SK-N-SH (cell line): ENCODE results near the gene ZNF521. TPM values are rescaled to one million over a fixed set of nuclear protein-coding genes. Genes with fewer than 3 reads are reported as not detected.

Experiments used
- CTCF ChIA-PET: fragments of 300-600, 350-600 bp; formaldehyde crosslinking; extraction: SDS; loops from one replicate; lab custom pipeline; 2021; lab: Yijun Ruan, JAX
- POLR2A ChIA-PET: fragments of 350-600 bp; sonication (Branson Sonifier 250); formaldehyde crosslinking; extraction: SDS; loops from one replicate; lab custom pipeline; 2020; ENCODE audit warnings: antibody characterized with exemption, inconsistent platforms; lab: Yijun Ruan, JAX
- DNase-seq: peaks from one replicate; pipeline ENCODE4 v3.0.0; 2012
- H2AFZ ChIP-seq: fragments of 200-600 bp; sonication (generic); 2 replicates; pipeline ENCODE4 v1.8.1; 2016; ENCODE audit warnings: antibody characterized with exemption, mild to moderate bottlenecking, low read depth
- H3F3A ChIP-seq: fragments of 200-600 bp; sonication (generic); replicated peaks from 2 replicates; pipeline ENCODE3; 2016; ENCODE audit warnings: antibody characterized with exemption, mild to moderate bottlenecking; ENCODE audit not compliant: insufficient read depth
- H3K27ac ChIP-seq, 2 experiments: fragments of 200-500 bp in 1 of 2; fragments of 200-600 bp in 1 of 2; sonication (Bioruptor generic) in 1 of 2; sonication (generic), shearing (Covaris generic) in 1 of 2; 2 replicates each; pipeline versions ENCODE4 v1.5.1 to v1.6.1; 2014 to 2016; ENCODE audit warnings: low read depth in 2 of 2, inconsistent platforms in 1 of 2, low read length in 1 of 2, mild to moderate bottlenecking in 1 of 2, mixed read lengths in 1 of 2
- H3K27me3 ChIP-seq: fragments of 200-600 bp; sonication (generic), shearing (Covaris generic); 2 replicates; pipeline ENCODE4 v1.6.1; 2016; ENCODE audit warnings: mixed run types; ENCODE audit not compliant: insufficient read depth
- H3K36me3 ChIP-seq, 2 experiments: fragments of 200-500 bp in 1 of 2; fragments of 200-600 bp in 1 of 2; sonication (Bioruptor generic) in 1 of 2; sonication (generic) in 1 of 2; replicated peaks in 1 of 2; 2 replicates each; pipeline versions ENCODE3 to v1.5.1; 2014 to 2016; ENCODE audit warnings: low read length in 1 of 2, mild to moderate bottlenecking in 1 of 2; ENCODE audit not compliant: insufficient read depth in 2 of 2, control insufficient read depth in 1 of 2
- H3K4me1 ChIP-seq, 2 experiments: fragments of 200-500 bp in 1 of 2; fragments of 200-600 bp in 1 of 2; sonication (Bioruptor generic) in 1 of 2; sonication (generic), shearing (Covaris generic) in 1 of 2; 2 replicates each; pipeline versions ENCODE4 v1.5.1 to v1.6.1; 2014 to 2016; ENCODE audit warnings: low read depth in 1 of 2, low read length in 1 of 2, mixed run types in 1 of 2; ENCODE audit not compliant: insufficient read depth in 2 of 2, control insufficient read depth in 1 of 2
- H3K4me2 ChIP-seq: fragments of 200-600 bp; sonication (generic), shearing (Covaris generic); 2 replicates; pipeline ENCODE4 v1.6.1; 2017; ENCODE audit warnings: mixed run types
- H3K4me3 ChIP-seq, 2 experiments: fragments of 200-500 bp in 1 of 2; fragments of 200-600 bp in 1 of 2; sonication (Bioruptor generic) in 1 of 2; sonication (generic), shearing (Covaris generic) in 1 of 2; 2 replicates each; pipeline versions ENCODE4 v1.5.1 to v1.8.1; 2014 to 2016; ENCODE audit warnings: low read depth in 2 of 2, inconsistent platforms in 1 of 2, low read length in 1 of 2, mild to moderate bottlenecking in 1 of 2, mixed read lengths in 1 of 2, moderate library complexity in 1 of 2
- H3K79me2 ChIP-seq: fragments of 200-600 bp; sonication (generic); 2 replicates; pipeline ENCODE4 v1.8.1; 2017; ENCODE audit warnings: mild to moderate bottlenecking; ENCODE audit not compliant: insufficient read depth
- H3K9ac ChIP-seq: fragments of 200-600 bp; sonication (generic); 2 replicates; pipeline ENCODE4 v1.6.1; 2017; ENCODE audit warnings: mixed run types
- H3K9me2 ChIP-seq: fragments of 200-600 bp; sonication (generic); 2 replicates; pipeline ENCODE4 v1.6.1; 2017; ENCODE audit warnings: mixed run types
- H3K9me3 ChIP-seq: fragments of 200-600 bp; sonication (generic); 2 replicates; pipeline ENCODE4 v1.6.1; 2017; ENCODE audit warnings: mixed run types, mild to moderate bottlenecking, moderate library complexity
- H4K20me1 ChIP-seq: fragments of 200-600 bp; sonication (generic); 2 replicates; pipeline ENCODE4 v1.6.1; 2017; ENCODE audit warnings: mild to moderate bottlenecking, mixed run types; ENCODE audit not compliant: insufficient read depth
- CHD2 ChIP-seq: fragments of 150-350 bp; IDR thresholded peaks from 2 replicates; pipeline ENCODE4 v1.6.1; 2018; ENCODE audit warnings: low read length; ENCODE audit not compliant: partially characterized antibody
- ELF1 ChIP-seq: IDR thresholded peaks from 2 replicates; pipeline ENCODE4 v1.4.0; 2012
- EP300 ChIP-seq, 2 experiments: IDR thresholded peaks; 2 replicates each; pipeline versions ENCODE4 v1.4.0 to v1.6.1; 2012; ENCODE audit warnings: borderline replicate concordance in 1 of 2, low read depth in 1 of 2, low read length in 1 of 2
- EZH2phosphoT487 ChIP-seq: fragments of 200-600 bp; sonication (generic); IDR thresholded peaks from 2 replicates; pipeline ENCODE4 v1.6.1; 2017; ENCODE audit warnings: low read depth, mixed run types, mild to moderate bottlenecking, antibody characterized with exemption, moderate library complexity, borderline replicate concordance
- FOSL2 ChIP-seq: IDR thresholded peaks from 2 replicates; pipeline ENCODE4 v1.4.0; 2012; ENCODE audit warnings: low read depth, mild to moderate bottlenecking, moderate library complexity, borderline replicate concordance
- FOXM1 ChIP-seq: IDR thresholded peaks from 2 replicates; pipeline ENCODE4 v1.4.0; 2012; ENCODE audit warnings: low read depth, mild to moderate bottlenecking
- GABPA ChIP-seq: IDR thresholded peaks from 2 replicates; pipeline ENCODE4 v1.4.0; 2012; ENCODE audit warnings: low read depth, mild to moderate bottlenecking
- POLR2AphosphoS5 ChIP-seq: IDR thresholded peaks from 2 replicates; pipeline ENCODE4 v1.6.1; 2012; ENCODE audit warnings: low read depth, low read length
- RAD21 ChIP-seq: IDR thresholded peaks from 2 replicates; pipeline ENCODE4 v1.6.1; 2012; ENCODE audit warnings: mild to moderate bottlenecking, low read length
- SIN3A ChIP-seq: IDR thresholded peaks from 2 replicates; pipeline ENCODE4 v1.6.1; 2012; ENCODE audit warnings: low read depth, mild to moderate bottlenecking, low read length, moderate library complexity, borderline replicate concordance
- SMC3 ChIP-seq: IDR thresholded peaks from 2 replicates; pipeline ENCODE4 v1.6.1; 2012; ENCODE audit warnings: low read depth, low read length, improper control_type of control experiment
- TAF1 ChIP-seq: IDR thresholded peaks from 2 replicates; pipeline ENCODE4 v1.6.1; 2012; ENCODE audit warnings: low read depth, mild to moderate bottlenecking, low read length, moderate library complexity, borderline replicate concordance
- WGBS: methylation state at CpG from one replicate; pipeline ENCODE4 v1.1.6; 2017; ENCODE audit warnings: low lambda C conversion rate; 5-methylcytosine and 5-hydroxymethylcytosine counted together
- polyA plus RNA-seq, 3 experiments: library from polyadenylated mRNA; depleted of rRNA; stranded (reverse); fragments of >200 nt; gene quantifications; 2 replicates each; pipeline ENCODE4 v1.2.3, GENCODE V29; 2012
- TF ChIP-seq, protein P1 (sequence below): fragments of 150-350 bp; IDR thresholded peaks from 2 replicates; pipeline ENCODE4 v1.6.1; 2016; ENCODE audit warnings: mild to moderate bottlenecking, low read depth, low read length
- TF ChIP-seq, protein P2 (sequence below): fragments of 200-600 bp; sonication (generic); IDR thresholded peaks from 2 replicates; pipeline ENCODE4 v1.6.1; 2017; ENCODE audit warnings: antibody characterized with exemption, mild to moderate bottlenecking, moderate library complexity
- TF ChIP-seq, protein P3 (sequence below): IDR thresholded peaks from 2 replicates; pipeline ENCODE4 v1.6.1; 2012; ENCODE audit warnings: mild to moderate bottlenecking, low read depth, low read length, moderate library complexity
- TF ChIP-seq, protein P4 (sequence below): fragments of 150-350 bp; IDR thresholded peaks from 2 replicates; pipeline ENCODE4 v1.6.1; 2017; ENCODE audit warnings: antibody characterized with exemption, low read length, low read depth, borderline replicate concordance

Gene ZNF521
- polyA plus RNA-seq, 1 of the 3 experiments (the other 2 are of a cell fraction): 14.1 TPM

DNA sequence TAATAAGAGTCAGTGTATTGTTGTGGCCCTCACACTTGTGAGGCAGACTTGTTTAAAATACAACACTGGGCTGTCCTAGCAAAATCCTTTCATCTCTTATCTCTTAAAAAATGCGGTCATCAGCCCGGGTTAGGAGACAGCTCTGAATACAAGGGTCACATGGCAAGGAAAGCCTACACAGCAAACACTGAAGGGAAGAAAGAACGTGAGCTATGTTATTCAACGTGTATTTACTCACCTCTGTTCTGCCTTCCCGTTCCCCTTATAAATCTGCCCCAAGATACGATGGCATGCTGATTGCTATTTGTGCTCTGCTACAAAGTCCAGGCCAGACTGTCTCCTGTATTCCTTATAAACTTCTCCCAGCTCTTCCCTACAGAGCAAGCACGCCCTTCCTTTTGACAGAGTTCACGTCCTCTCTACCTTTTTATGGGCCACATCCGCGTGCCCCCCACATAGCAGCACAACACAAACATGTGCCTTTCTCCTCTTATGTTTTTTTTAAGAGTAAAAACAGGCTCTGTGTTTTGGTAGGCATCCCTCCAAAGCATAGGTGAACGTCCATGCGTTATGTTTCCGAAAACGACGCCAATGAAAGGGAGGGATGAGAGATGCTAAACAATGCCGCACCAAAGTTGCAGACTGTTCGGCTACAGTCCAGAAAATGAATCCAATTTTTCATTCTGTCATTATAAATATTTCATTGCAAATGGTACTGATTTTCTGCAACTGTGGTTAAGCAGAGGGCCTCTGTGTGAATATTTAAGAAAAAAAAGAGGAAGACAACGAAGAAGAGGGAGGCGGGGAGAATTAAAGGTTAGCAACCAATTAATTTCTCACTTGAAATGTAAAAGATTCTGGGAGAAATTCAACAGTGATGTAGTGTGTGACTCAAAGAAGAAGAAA, 274.7 kb downstream of the ZNF521 start:
- Histone ChIP-seq H3K36me3 (peaks cover 0 to 14% of the 10 kb centered on the region in 2 experiments), H2AFZ (no peak overlapping the region), H3K4me2 (no peak overlapping the region), H3K9me3 (no peaks in the 10 kb centered on the region), H3K27me3 (no peaks in the 10 kb centered on the region), H3F3A (no peaks in the 10 kb centered on the region), H3K4me3 (no peak overlapping the region), H3K9me2 (no peaks in the 10 kb centered on the region), H3K4me1 (no peaks in the 10 kb centered on the region), H4K20me1 (no peaks in the 10 kb centered on the region), H3K79me2 (no peaks in the 10 kb centered on the region), H3K9ac (no peak overlapping the region), H3K27ac (no peak overlapping the region)
- 84% methylated on average over 19 of the region's 19 CpGs for WGBS
- DNase-seq: no peak
- ChIA-PET CTCF (no interaction called here), POLR2A (no interaction called here)
- TF ChIP-seq, protein P1, sequence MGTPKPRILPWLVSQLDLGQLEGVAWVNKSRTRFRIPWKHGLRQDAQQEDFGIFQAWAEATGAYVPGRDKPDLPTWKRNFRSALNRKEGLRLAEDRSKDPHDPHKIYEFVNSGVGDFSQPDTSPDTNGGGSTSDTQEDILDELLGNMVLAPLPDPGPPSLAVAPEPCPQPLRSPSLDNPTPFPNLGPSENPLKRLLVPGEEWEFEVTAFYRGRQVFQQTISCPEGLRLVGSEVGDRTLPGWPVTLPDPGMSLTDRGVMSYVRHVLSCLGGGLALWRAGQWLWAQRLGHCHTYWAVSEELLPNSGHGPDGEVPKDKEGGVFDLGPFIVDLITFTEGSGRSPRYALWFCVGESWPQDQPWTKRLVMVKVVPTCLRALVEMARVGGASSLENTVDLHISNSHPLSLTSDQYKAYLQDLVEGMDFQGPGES: no peak
- TF ChIP-seq FOSL2 (no peak), SIN3A (no peak)

DNA sequence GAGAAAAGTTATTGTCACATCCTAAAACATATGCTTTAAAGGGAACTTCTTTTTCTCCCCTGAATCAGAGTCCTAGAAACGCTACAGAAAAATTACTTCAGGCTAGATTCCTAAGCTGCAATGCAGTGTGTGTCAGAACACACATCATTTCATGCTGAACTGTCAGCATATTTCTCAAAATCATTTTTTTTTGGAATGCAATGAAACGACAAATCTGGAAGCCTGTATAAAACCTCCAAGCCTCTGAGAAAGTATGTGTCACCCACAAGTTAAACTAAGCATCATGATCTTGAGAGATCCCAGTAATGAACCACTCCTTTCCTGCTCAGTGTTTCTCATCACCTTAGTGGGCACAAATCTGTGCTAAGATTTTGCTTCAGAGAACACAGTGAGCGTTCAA, 276.2 kb downstream of the ZNF521 start:
- H3K36me3 ChIP-seq: peaks cover 0 to 14% of the 10 kb centered on the region in 2 experiments
- ChIA-PET CTCF (no interaction called here), POLR2A (no interaction called here)
- H3K9me3 ChIP-seq: no peaks in the 10 kb centered on the region
- WGBS: 65% methylated on average over 3 of the region's 3 CpGs
- no peak overlapping the region for H3K4me3 ChIP-seq
- no peaks in the 10 kb centered on the region for H3F3A ChIP-seq
- H4K20me1 ChIP-seq: no peaks in the 10 kb centered on the region
- DNase-seq: no peak
- H3K4me1 ChIP-seq: no peaks in the 10 kb centered on the region
- no peaks in the 10 kb centered on the region for H3K27me3 ChIP-seq
- H3K27ac ChIP-seq: no peak overlapping the region
- H2AFZ ChIP-seq: no peak overlapping the region
- no peaks in the 10 kb centered on the region for H3K79me2 ChIP-seq
- H3K4me2 ChIP-seq: no peak overlapping the region
- no peaks in the 10 kb centered on the region for H3K9me2 ChIP-seq
- H3K9ac ChIP-seq: no peak overlapping the region
- TF ChIP-seq, protein P2, sequence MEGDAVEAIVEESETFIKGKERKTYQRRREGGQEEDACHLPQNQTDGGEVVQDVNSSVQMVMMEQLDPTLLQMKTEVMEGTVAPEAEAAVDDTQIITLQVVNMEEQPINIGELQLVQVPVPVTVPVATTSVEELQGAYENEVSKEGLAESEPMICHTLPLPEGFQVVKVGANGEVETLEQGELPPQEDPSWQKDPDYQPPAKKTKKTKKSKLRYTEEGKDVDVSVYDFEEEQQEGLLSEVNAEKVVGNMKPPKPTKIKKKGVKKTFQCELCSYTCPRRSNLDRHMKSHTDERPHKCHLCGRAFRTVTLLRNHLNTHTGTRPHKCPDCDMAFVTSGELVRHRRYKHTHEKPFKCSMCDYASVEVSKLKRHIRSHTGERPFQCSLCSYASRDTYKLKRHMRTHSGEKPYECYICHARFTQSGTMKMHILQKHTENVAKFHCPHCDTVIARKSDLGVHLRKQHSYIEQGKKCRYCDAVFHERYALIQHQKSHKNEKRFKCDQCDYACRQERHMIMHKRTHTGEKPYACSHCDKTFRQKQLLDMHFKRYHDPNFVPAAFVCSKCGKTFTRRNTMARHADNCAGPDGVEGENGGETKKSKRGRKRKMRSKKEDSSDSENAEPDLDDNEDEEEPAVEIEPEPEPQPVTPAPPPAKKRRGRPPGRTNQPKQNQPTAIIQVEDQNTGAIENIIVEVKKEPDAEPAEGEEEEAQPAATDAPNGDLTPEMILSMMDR: no peak
- TF ChIP-seq, protein P3, sequence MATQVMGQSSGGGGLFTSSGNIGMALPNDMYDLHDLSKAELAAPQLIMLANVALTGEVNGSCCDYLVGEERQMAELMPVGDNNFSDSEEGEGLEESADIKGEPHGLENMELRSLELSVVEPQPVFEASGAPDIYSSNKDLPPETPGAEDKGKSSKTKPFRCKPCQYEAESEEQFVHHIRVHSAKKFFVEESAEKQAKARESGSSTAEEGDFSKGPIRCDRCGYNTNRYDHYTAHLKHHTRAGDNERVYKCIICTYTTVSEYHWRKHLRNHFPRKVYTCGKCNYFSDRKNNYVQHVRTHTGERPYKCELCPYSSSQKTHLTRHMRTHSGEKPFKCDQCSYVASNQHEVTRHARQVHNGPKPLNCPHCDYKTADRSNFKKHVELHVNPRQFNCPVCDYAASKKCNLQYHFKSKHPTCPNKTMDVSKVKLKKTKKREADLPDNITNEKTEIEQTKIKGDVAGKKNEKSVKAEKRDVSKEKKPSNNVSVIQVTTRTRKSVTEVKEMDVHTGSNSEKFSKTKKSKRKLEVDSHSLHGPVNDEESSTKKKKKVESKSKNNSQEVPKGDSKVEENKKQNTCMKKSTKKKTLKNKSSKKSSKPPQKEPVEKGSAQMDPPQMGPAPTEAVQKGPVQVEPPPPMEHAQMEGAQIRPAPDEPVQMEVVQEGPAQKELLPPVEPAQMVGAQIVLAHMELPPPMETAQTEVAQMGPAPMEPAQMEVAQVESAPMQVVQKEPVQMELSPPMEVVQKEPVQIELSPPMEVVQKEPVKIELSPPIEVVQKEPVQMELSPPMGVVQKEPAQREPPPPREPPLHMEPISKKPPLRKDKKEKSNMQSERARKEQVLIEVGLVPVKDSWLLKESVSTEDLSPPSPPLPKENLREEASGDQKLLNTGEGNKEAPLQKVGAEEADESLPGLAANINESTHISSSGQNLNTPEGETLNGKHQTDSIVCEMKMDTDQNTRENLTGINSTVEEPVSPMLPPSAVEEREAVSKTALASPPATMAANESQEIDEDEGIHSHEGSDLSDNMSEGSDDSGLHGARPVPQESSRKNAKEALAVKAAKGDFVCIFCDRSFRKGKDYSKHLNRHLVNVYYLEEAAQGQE: no peak
- no peak for TF ChIP-seq POLR2AphosphoS5
- no peak for TF ChIP-seq ELF1
- no peak for TF ChIP-seq RAD21
- TF ChIP-seq GABPA: no peak
- TF ChIP-seq, protein P4, sequence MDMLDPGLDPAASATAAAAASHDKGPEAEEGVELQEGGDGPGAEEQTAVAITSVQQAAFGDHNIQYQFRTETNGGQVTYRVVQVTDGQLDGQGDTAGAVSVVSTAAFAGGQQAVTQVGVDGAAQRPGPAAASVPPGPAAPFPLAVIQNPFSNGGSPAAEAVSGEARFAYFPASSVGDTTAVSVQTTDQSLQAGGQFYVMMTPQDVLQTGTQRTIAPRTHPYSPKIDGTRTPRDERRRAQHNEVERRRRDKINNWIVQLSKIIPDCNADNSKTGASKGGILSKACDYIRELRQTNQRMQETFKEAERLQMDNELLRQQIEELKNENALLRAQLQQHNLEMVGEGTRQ: no peak
- TF ChIP-seq SMC3: no peak
- TF ChIP-seq FOSL2: no peak
- TF ChIP-seq EZH2phosphoT487: no peak
- no peak for TF ChIP-seq TAF1
- TF ChIP-seq CHD2: no peak
- TF ChIP-seq FOXM1: no peak
- TF ChIP-seq, protein P1: no peak
- no peak for TF ChIP-seq EP300 (IDR thresholded peaks at IDR 0.05; ENCODE audit: borderline replicate concordance in 1 of 2, low read depth in 1 of 2, low read length in 1 of 2)
